Fibroblast of the conjunctiva (primary cell): ENCODE measurements around the gene GTPBP3.

Experiments
- DNase-seq: peaks from one replicate; pipeline ENCODE4 v3.0.0-alpha.2; 2010; ENCODE audit warnings: low read depth

Gene GTPBP3

DNA sequence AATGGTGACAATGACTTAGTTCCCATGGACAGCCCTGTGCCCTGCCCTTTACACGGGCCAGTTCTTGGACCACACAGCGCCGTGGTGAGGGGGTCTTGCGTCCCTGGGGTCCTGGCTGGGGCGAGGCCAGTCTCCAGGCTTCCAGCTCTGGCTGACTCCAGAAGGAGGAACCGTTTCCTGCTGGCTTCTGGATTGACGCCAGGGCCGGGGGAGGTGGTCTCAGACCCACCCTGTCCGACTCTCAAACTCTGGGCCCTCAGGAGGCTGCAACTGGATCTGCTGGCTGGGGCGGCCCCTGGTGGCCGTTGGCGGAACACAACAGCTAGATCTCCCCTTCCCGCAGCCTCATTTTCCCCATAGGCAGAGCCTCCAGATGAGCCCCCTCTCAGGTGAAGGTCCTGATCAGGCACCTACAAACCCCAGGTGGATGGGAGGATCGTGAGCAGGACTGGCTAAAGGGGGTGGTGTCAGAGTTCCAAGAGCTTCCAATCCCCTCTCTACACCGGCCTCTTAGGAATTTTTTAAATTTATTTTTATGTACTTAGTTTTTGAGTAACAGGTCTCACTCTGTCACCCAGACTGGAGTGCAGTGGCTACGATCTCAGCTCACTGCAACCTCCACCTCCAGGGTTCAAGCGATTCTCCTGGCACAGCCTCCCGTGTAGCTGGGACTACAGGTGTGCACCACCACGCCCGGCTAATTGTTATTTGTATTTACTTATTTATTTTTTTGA, 48.7 kb downstream of the GTPBP3 start:
- no peak for DNase-seq

DNA sequence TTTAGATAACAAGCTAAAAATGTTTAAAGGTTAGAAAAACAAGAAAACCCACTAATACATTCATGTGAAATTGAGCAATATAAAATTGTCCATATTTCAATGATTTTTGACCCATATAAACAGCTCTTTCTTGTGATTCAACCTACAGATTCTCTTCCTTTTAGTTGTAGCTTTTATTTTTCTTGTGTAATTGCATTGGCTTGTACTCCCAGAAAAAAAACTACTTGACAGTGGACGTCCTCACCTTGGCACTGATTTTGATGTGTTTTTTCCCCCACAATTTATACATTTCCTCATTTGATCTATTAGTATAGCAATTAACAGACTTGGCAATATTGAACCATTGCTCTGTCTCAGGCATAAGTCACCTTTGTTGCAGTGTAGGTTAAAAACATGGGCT, 51.9 kb downstream of the GTPBP3 start:
- DNase-seq: no peak

DNA sequence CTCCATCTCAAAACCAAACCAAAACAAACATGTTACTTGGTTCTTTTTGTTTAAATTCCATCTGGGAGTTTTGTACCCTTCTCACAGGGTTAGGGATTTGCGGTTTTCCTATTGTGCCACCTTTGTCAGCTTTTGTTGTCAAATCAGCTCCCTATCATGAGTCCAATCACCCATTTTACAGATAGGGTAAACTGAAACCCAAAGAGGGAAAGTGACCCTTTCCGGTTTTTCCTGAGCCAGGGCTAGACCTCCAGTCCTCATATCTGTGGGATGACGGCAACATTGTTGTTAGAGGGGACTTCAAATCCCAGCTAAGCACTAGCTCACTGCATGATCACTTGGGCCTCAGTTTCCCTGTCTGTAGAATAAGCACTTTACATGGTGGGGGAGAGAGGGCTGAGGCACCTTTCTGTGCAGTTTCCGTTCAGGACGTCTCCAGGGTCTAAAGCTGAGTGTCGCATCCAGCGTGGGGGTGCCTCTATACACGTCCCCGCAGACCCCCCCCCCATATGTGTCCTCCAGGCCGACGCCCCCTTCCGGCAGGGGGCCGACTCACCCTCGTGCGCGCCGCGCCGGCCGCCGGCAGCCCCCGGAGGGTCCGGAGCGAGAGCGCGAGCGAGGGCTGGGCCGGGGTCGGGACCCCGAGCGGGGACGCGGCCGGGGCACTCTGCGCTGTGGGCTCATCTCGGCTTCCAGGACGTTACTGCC, 52.8 kb downstream of the GTPBP3 start:
- DNase-seq: no peak

DNA sequence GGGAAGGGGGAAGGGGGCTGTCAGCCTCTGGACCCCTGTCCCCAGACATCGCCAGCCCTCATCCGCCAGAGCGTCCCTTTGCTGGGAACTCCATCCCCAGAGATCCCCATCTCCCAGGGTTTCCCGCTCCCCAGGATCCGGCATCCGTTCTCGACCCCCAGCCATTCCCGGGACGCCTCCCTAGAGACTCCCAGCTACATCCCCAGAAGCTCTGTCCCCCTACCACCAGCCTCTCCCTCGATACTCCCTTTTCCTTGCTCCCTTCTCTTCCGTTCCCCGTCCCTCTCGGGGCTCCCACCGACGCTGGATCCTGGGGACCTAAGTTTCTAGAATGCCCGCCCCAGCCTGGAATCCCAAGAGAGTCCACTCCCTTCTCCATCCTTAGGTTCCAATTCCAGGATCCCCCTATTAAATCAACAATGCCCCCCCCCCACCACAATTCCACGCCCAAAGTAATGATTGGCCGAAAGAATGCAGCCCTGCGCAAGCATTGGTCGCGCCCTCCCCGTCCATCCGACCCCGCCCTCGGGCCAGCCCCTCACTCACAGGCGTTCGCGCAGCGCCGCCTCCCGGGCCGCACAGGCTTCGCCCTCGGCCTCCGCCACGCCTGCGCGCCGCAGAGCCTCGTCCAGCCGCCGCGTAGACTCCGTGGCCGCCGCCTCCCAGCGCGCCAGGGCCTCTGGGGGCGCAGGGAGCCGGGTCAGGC, 53.5 kb downstream of the GTPBP3 start:
- peak; percentile 75 for DNase-seq

DNA sequence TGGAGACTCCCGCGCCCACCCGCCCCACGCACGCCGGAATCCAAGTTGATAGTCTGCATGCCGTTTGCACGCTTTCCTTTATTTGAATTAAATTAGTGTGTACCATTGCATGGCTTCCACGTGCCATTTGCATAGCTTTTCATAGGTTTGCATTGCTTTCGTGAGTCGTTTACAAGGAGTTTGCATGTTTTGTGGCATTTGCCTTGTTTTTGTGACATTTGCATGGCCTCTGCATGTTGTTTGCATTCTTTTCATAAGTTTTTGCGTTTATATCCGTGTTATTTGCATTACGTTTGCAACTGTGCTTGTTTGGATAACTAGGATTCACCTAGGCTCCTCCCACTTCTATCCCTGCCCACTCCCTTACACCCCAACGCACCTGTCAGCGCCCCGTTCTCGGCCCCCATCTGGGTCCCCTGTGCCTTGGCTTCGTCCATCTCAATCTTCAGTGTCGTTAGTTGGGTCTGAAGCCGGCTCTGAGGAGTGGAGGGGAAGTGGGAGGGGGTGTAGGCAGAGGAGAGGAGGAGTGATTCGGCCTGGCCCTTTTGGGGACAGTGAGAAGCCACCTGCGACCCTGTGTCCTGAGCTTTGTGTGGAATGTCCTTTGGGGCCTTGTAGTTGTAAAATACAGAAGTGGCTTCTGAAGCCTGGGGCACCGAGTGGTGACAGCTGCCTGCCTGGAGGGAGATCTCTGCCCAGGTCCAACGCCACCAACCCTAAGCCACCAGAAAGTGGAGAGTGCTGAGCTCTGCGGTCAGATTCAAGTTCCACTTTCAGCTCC, 54.2 kb downstream of the GTPBP3 start:
- no peak for DNase-seq
